H1 (cell line): ENCODE measurements around the gene MRPS10. TPM values are rescaled to one million over a fixed set of nuclear protein-coding genes. Genes with fewer than 3 reads are reported as not detected.

Experiments
- CTCF ChIA-PET: fragments of 300-600 bp; sonication (Branson Sonifier 250); formaldehyde crosslinking; loops from one replicate; lab custom pipeline; 2021; ENCODE audit not compliant: partially characterized antibody; lab: Charles Lee
- POLR2A ChIA-PET: fragments of 300-600 bp; sonication (Branson Sonifier 250); formaldehyde crosslinking; loops from one replicate; lab custom pipeline; 2021; ENCODE audit warnings: inconsistent platforms; ENCODE audit not compliant: partially characterized antibody; lab: Charles Lee
- DNase-seq, 2 experiments: peaks; one replicate each; pipeline versions ENCODE4 v3.0.0 to v3.0.0-alpha.2; 2010 to 2022; ENCODE audit warnings: low spot score in 2 of 2, low read depth in 1 of 2, mixed read lengths in 1 of 2
- FAIRE-seq: peaks from 2 replicates; lab custom pipeline; 2011; peaks lifted over from hg19 to GRCh38; lab: Jason Lieb, UNC
- H2AFZ ChIP-seq: 2 replicates; pipeline ENCODE4 v1.8.1; 2012; ENCODE audit warnings: low read length, inconsistent platforms
- H2AK5ac ChIP-seq: 2 replicates; pipeline ENCODE4 v1.6.1; 2013; ENCODE audit warnings: low read depth, low read length
- H2BK120ac ChIP-seq: replicated peaks from 2 replicates; pipeline ENCODE3; 2013; ENCODE audit warnings: low read depth, low read length, inconsistent platforms
- H2BK12ac ChIP-seq: 2 replicates; pipeline ENCODE4 v1.6.1; 2013; ENCODE audit warnings: low read depth, low read length
- H2BK15ac ChIP-seq: 2 replicates; pipeline ENCODE4 v1.6.1; 2013; ENCODE audit warnings: low read length
- H2BK20ac ChIP-seq: 2 replicates; pipeline ENCODE4 v1.6.1; 2013; ENCODE audit warnings: low read length
- H2BK5ac ChIP-seq: 2 replicates; pipeline ENCODE4 v1.6.1; 2013; ENCODE audit warnings: low read depth, low read length
- H3K14ac ChIP-seq: 2 replicates; pipeline ENCODE4 v1.6.1; 2013; ENCODE audit warnings: inconsistent platforms; ENCODE audit not compliant: insufficient read length
- H3K18ac ChIP-seq: 2 replicates; pipeline ENCODE4 v1.6.1; 2013; ENCODE audit warnings: low read length; ENCODE audit errors: extremely low read depth
- H3K23ac ChIP-seq: 2 replicates; pipeline ENCODE4 v1.6.1; 2013; ENCODE audit warnings: inconsistent platforms; ENCODE audit not compliant: insufficient read length
- H3K23me2 ChIP-seq: 2 replicates; pipeline ENCODE4 v1.6.1; 2013; ENCODE audit warnings: low read depth, low read length
- H3K27ac ChIP-seq: 2 replicates; pipeline ENCODE4 v1.6.1; 2011; ENCODE audit warnings: low read depth, low read length, inconsistent platforms
- H3K27me3 ChIP-seq, 4 experiments: replicated peaks in 1 of 4; 1 replicate in 1 of 4; 2 replicates in 3 of 4; pipeline versions ENCODE4 v1.6.1 to v1.8.1; 2011 to 2013; ENCODE audit warnings: low read length in 3 of 4, mild to moderate bottlenecking in 3 of 4, inconsistent platforms in 2 of 4, mixed read lengths in 2 of 4, moderate library complexity in 1 of 4; ENCODE audit not compliant: control insufficient read depth in 3 of 4, insufficient read depth in 3 of 4; ENCODE audit errors: extremely low read depth in 1 of 4
- H3K36me3 ChIP-seq, 4 experiments: 2 replicates each; pipeline versions ENCODE4 v1.6.1 to v1.8.1; 2011 to 2013; ENCODE audit warnings: mild to moderate bottlenecking in 4 of 4, low read length in 3 of 4, moderate library complexity in 2 of 4, control low read depth in 1 of 4, inconsistent platforms in 1 of 4; ENCODE audit not compliant: insufficient read depth in 4 of 4, control insufficient read depth in 2 of 4
- H3K4ac ChIP-seq: replicated peaks from 2 replicates; pipeline ENCODE3; 2013; ENCODE audit warnings: low read length, low read depth, mixed read lengths, inconsistent platforms; ENCODE audit not compliant: insufficient read length
- H3K4me1 ChIP-seq, 4 experiments: replicated peaks in 1 of 4; 1 replicate in 1 of 4; 2 replicates in 3 of 4; pipeline versions ENCODE4 v1.6.1 to v1.8.1; 2011 to 2013; ENCODE audit warnings: low read length in 3 of 4, inconsistent platforms in 2 of 4, mixed read lengths in 1 of 4; ENCODE audit not compliant: insufficient read depth in 4 of 4, control insufficient read depth in 3 of 4
- H3K4me2 ChIP-seq, 2 experiments: 2 replicates each; pipeline versions ENCODE4 v1.6.1 to v1.8.1; 2011 to 2013; ENCODE audit warnings: low read depth in 2 of 2, low read length in 2 of 2, control low read depth in 1 of 2, inconsistent platforms in 1 of 2, mild to moderate bottlenecking in 1 of 2; ENCODE audit not compliant: insufficient read depth in 1 of 2
- H3K4me3 ChIP-seq, 4 experiments: fragments of 200-600, 300-600 bp in 1 of 4; sonication (generic), shearing (Covaris generic), sonication (Bioruptor Twin) in 1 of 4; 2 replicates each; pipeline versions ENCODE4 v1.5.1 to v1.8.1; 2011 to 2016; ENCODE audit warnings: low read length in 4 of 4, low read depth in 3 of 4, control low read depth in 2 of 4, inconsistent platforms in 2 of 4, mild to moderate bottlenecking in 2 of 4, mixed read lengths in 1 of 4, moderate library complexity in 1 of 4; ENCODE audit not compliant: insufficient read depth in 2 of 4; ENCODE audit errors: extremely low read depth in 1 of 4
- H3K56ac ChIP-seq: replicated peaks from 2 replicates; pipeline ENCODE3; 2013; ENCODE audit warnings: low read depth, mild to moderate bottlenecking, mixed read lengths, low read length, inconsistent platforms; ENCODE audit not compliant: insufficient read length
- H3K79me1 ChIP-seq: 2 replicates; pipeline ENCODE4 v1.6.1; 2013; ENCODE audit warnings: low read depth, low read length, control low read depth
- H3K79me2 ChIP-seq, 2 experiments: 2 replicates each; pipeline versions ENCODE4 v1.6.1 to v1.8.1; 2012 to 2013; ENCODE audit warnings: low read length in 2 of 2, mild to moderate bottlenecking in 2 of 2, inconsistent platforms in 1 of 2; ENCODE audit not compliant: insufficient read depth in 2 of 2, control insufficient read depth in 1 of 2
- H3K9ac ChIP-seq, 4 experiments: replicated peaks in 1 of 4; 1 replicate in 1 of 4; 2 replicates in 3 of 4; pipeline versions ENCODE4 v1.6.1 to v1.8.1; 2011 to 2013; ENCODE audit warnings: low read depth in 3 of 4, low read length in 3 of 4, control low read depth in 2 of 4, mild to moderate bottlenecking in 2 of 4, moderate library complexity in 2 of 4, inconsistent platforms in 1 of 4; ENCODE audit errors: extremely low read depth in 1 of 4
- H3K9me3 ChIP-seq, 2 experiments: 2 replicates each; pipeline versions ENCODE4 v1.6.1 to v1.8.1; 2012 to 2013; ENCODE audit warnings: mild to moderate bottlenecking in 2 of 2, moderate library complexity in 2 of 2, control low read depth in 1 of 2, inconsistent platforms in 1 of 2, low read depth in 1 of 2, low read length in 1 of 2, mixed read lengths in 1 of 2; ENCODE audit not compliant: insufficient read depth in 2 of 2
- H4K20me1 ChIP-seq, 2 experiments: replicated peaks in 1 of 2; 2 replicates each; pipeline versions ENCODE3 to v1.8.1; 2011 to 2013; ENCODE audit warnings: inconsistent platforms in 2 of 2, low read length in 2 of 2, mild to moderate bottlenecking in 1 of 2; ENCODE audit not compliant: insufficient read depth in 2 of 2, control insufficient read depth in 1 of 2
- H4K5ac ChIP-seq: 2 replicates; pipeline ENCODE4 v1.6.1; 2013; ENCODE audit warnings: low read length, low read depth, mixed read lengths, inconsistent platforms; ENCODE audit not compliant: insufficient read length
- H4K8ac ChIP-seq: 2 replicates; pipeline ENCODE4 v1.8.0; 2013; ENCODE audit warnings: mild to moderate bottlenecking, moderate library complexity, low read length, inconsistent platforms; ENCODE audit not compliant: insufficient read depth; ENCODE audit errors: extremely low read depth
- H4K91ac ChIP-seq: replicated peaks from 2 replicates; pipeline ENCODE3; 2013; ENCODE audit warnings: low read length, mixed read lengths, inconsistent platforms; ENCODE audit not compliant: insufficient read length
- CBX8 ChIP-seq: fragments of 300-800, 300-1000 bp; sonication (generic); IDR thresholded peaks from 2 replicates; pipeline ENCODE4 v1.7.1; 2016; ENCODE audit warnings: low read depth, low read length, borderline replicate concordance
- GABPA ChIP-seq: IDR thresholded peaks from 2 replicates; pipeline ENCODE4 v1.6.1; 2011; ENCODE audit warnings: mild to moderate bottlenecking, low read length, moderate library complexity, borderline replicate concordance; ENCODE audit not compliant: insufficient read depth
- JUN ChIP-seq: IDR thresholded peaks from 2 replicates; pipeline ENCODE4 v1.6.1; 2011; ENCODE audit warnings: low read depth, mild to moderate bottlenecking, improper control_type of control experiment, low read length
- POLR2AphosphoS5 ChIP-seq: IDR thresholded peaks from 2 replicates; pipeline ENCODE4 v1.6.1; 2011; ENCODE audit warnings: low read depth, low read length
- RAD21 ChIP-seq, 2 experiments: IDR thresholded peaks in 1 of 2; conservative IDR thresholded peaks in 1 of 2; 2 replicates each; pipeline ENCODE4 v1.6.1; 2011; ENCODE audit warnings: low read depth in 2 of 2, low read length in 2 of 2, improper control_type of control experiment in 1 of 2, inconsistent platforms in 1 of 2, mild to moderate bottlenecking in 1 of 2, moderate library complexity in 1 of 2
- RFX5 ChIP-seq: IDR thresholded peaks from 2 replicates; pipeline ENCODE4 v1.6.1; 2011; ENCODE audit warnings: low read depth, low read length, improper control_type of control experiment, borderline replicate concordance
- TBP ChIP-seq: IDR thresholded peaks from 2 replicates; pipeline ENCODE4 v1.6.1; 2011; ENCODE audit warnings: low read depth, low read length, improper control_type of control experiment
- TCF12 ChIP-seq: IDR thresholded peaks from 2 replicates; pipeline ENCODE4 v1.6.1; 2011; ENCODE audit warnings: low read depth, mild to moderate bottlenecking, low read length
- YY1 ChIP-seq: IDR thresholded peaks from 2 replicates; pipeline ENCODE4 v1.6.1; 2011; ENCODE audit warnings: low read depth, mild to moderate bottlenecking, low read length
- WGBS, 2 experiments: shearing (Covaris generic) in 1 of 2; methylation state at CpG; one replicate each; pipeline versions ENCODE4 v1.1.6 to v1.1.7; 2013 to 2015; ENCODE audit warnings: low lambda C conversion rate in 2 of 2, mixed read lengths in 2 of 2, inconsistent platforms in 1 of 2, low coverage in 1 of 2, missing lambda C conversion rate in 1 of 2; ENCODE audit not compliant: insufficient replicate concordance in 2 of 2, insufficient coverage in 1 of 2, insufficient read length in 1 of 2; ENCODE audit errors: extremely low coverage in 1 of 2, missing lambda C conversion rate in 1 of 2; 5-methylcytosine and 5-hydroxymethylcytosine counted together
- polyA plus RNA-seq, 7 experiments: library from polyadenylated mRNA; depleted of rRNA in 3 of 7; stranded (reverse) in 5 of 7; unstranded in 2 of 7; fragments of >200 nt in 5 of 7; fragments of 200-250 nt in 2 of 7; gene quantifications; 1 replicate in 5 of 7; 2 replicates in 1 of 7; 4 replicates in 1 of 7; pipeline versions ENCODE4 v1.2.1 to v1.2.3, GENCODE V29; 2011 to 2013; ENCODE audit warnings: missing spikeins in 2 of 7, mixed read lengths in 2 of 7
- total RNA-seq: library from RNA; stranded (reverse); fragmentation: NEBNext Ultra II Directional; extraction: Animal tissue kit (Norgen Biotek cat#: 25700); gene quantifications from 2 replicates; pipeline ENCODE4 v1.2.1, GENCODE V29; 2021

MRPS10 gene
- total and polyA plus RNA-seq, 2 of the 8 experiments (the other 6 are each of a cell fraction or from before 2014, with no cell fraction given), result 20.5 to 33.6 TPM

- Histone ChIP-seq H2AK5ac (no peak overlapping the region), H3K23me2 (peaks cover 4% of the 10 kb centered on the region), H2BK5ac (peak overlapping the region; percentile 77; the same call in 1 of the 2 replicates), H3K9me3 (no peaks in the 10 kb centered on the region), H4K91ac (peak overlapping the region; percentile 29), H3K79me2 (no peaks in the 10 kb centered on the region), H4K5ac (peak overlapping the region; percentile 10), H3K27me3 (no peaks in the 10 kb centered on the region; a peak in 1 of 7 replicates), H2BK120ac (peak overlapping the region; percentile 2), H3K18ac (peak overlapping the region; percentile 80), H3K56ac (no peak overlapping the region), H2BK15ac (0 out of 2 replicates have a peak overlapping the region, but pooled peaks have one; percentile 32), H3K79me1 (no peaks in the 10 kb centered on the region), H3K14ac (no peak overlapping the region), H3K27ac (peak overlapping the region; percentile 3; the same call in 1 of the 2 replicates), H2BK20ac (peak overlapping the region; percentile 90; the same call in 1 of the 2 replicates), H3K9ac (peak overlapping the region in 2 of 4 experiments; percentile 7 to 10; a peak in 2 of 7 replicates), H2AFZ (peak overlapping the region; percentile 65), H3K4ac (no peak overlapping the region), H4K20me1 (no peaks in the 10 kb centered on the region), H3K36me3 (no peaks in the 10 kb centered on the region), H3K4me2 (peak overlapping the region; percentile 93 to 94), H4K8ac (peak overlapping the region; percentile 72), H3K4me3 (peak overlapping the region; percentile 54 to 66 (median 58)), H3K4me1 (peaks cover 3 to 15% (median 9%) of the 10 kb centered on the region in 4 experiments), H3K23ac (no peak overlapping the region), H2BK12ac (peak overlapping the region; percentile 80; the same call in 1 of the 2 replicates)
- CTCF ChIA-PET, result interaction anchor here (0.6 to 3.2 kb wide), 15 partner anchors 8 to 241 kb away, joined by 3 to 12 read pairs (median 4); partner anchors contain the start of gene C6orf132
- DNase-seq (peak; percentile 33 to 96), FAIRE-seq (no peak)
- 7% methylated on average over 27 of the region's 27 CpGs; no CpG with 5 or more reads in 1 of the 2 experiments for WGBS, 2 experiments
- POLR2A ChIA-PET, result interaction anchor here (0.7 to 2.3 kb wide), 8 partner anchors 9 to 558 kb away, joined by 3 to 7 read pairs (median 3); partner anchors contain the start of gene C6orf132
- TF ChIP-seq RFX5 (no peak), POLR2AphosphoS5 (no peak), TBP (no peak), RAD21 (IDR thresholded peaks at IDR 0.05 in 1 of 2, conservative IDR thresholded peaks at IDR 0.05 in 1 of 2; ENCODE audit: low read depth in 2 of 2, low read length in 2 of 2) (no peak), GABPA (no peak), TCF12 (no peak), YY1 (0 out of 2 replicates have a peak, but pooled peaks have one; percentile 51), JUN (no peak), CBX8 (no peak)
Observed at GRCh38 chr6:42177514-42178364, 39.9 kb downstream of the MRPS10 start.
